Measurements from ENCODE around the gene SNHG17. TPM values are rescaled to one million over a fixed set of nuclear protein-coding genes. Genes with fewer than 3 reads are reported as not detected.
"Not testable (repeated sequence)": the region's sequence is repeated elsewhere in the genome, so short reads cannot be mapped to it uniquely, and the experiment has no call there.

Gene SNHG17
- total and polyA plus RNA-seq, 2 donors = 4.6 to 30.2 TPM

DNA sequence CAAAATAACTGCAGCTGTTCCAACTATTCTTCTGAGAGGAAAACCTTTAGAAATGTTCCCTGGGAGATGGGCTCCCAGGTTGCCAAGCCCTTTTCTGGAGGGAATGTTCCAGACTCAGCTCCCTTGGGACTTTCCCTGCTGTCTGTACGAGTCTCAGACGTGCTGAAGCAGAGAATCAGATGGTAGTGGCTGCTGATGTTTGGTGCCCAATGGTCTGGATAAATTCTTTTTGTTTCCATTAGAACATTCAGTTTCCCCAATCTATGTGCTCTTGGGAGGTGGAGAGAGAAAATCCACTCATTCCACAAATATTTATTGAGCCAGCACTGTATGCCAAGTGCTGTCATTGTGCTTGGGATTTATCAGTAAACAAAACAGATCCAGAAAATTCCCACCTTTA lies 40.0 kb downstream of the SNHG17 start:
- WGBS = 24% methylated on average over 2 of the region's 2 CpGs
- no peak overlapping the region for H3K4me3 ChIP-seq (ENCODE audit: low read depth, low read length)
- no peaks in the 10 kb centered on the region for H3K36me3 ChIP-seq (ENCODE audit: insufficient read depth)
- no peak for DNase-seq (ENCODE audit: extremely low spot score)
- no peak overlapping the region for H3K27ac ChIP-seq (ENCODE audit: low read depth)
- no peaks in the 10 kb centered on the region for H3K4me1 ChIP-seq (ENCODE audit: insufficient read depth)

DNA sequence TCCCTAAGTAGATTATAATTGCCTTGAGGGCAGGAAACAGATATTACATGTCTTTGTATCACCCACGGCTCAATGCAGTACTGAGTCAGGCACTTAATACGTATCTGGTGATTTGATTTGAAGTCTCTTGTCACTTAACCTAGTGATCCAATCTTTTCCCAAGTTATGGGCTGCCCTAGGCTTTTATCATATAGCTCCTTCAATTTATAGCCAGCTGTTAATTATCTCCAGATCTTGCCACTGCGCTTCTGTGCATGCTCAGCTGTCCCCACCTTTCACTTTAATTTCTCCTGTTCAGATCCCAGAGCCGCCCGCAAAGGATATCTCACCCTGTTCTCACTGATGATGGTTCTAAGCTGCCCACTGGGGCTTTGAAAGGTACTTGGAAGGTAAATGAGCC lies 41.9 kb downstream of the SNHG17 start:
- no peaks in the 10 kb centered on the region for H3K4me1 ChIP-seq (ENCODE audit: insufficient read depth)
- H3K36me3 ChIP-seq (ENCODE audit: insufficient read depth) = no peaks in the 10 kb centered on the region
- no peak for DNase-seq (ENCODE audit: extremely low spot score)
- no peak overlapping the region for H3K4me3 ChIP-seq (ENCODE audit: low read depth, low read length)
- WGBS = 65% methylated on average over 5 of the region's 5 CpGs
- no peak overlapping the region for H3K27ac ChIP-seq (ENCODE audit: low read depth)

DNA sequence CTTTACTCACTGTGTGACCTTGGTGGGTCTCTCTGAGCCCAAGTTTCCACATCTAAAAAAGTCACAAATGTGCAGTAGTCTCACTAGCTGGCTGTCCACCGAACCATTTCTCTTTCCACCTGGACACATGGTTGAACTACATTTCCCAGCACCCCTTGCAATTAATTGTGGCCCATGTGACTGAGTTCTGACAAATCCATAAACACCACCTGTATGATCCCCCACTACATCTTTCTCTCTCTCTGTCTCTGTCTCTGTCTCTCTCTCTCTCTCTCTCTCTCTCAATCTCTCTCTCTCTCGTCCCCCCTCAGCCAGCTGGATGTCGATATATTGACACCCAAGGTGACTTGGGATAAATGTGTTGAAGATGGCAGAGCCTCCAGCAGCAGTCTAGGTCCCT lies 42.8 kb downstream of the SNHG17 start:
- no peak for DNase-seq (ENCODE audit: extremely low spot score)
- Histone ChIP-seq H3K36me3 (ENCODE audit: insufficient read depth) (no peaks in the 10 kb centered on the region), H3K27ac (ENCODE audit: low read depth) (no peak overlapping the region), H3K4me3 (ENCODE audit: low read depth, low read length) (no peak overlapping the region), H3K4me1 (ENCODE audit: insufficient read depth) (no peaks in the 10 kb centered on the region)
- WGBS = 68% methylated on average over 3 of the region's 3 CpGs

DNA sequence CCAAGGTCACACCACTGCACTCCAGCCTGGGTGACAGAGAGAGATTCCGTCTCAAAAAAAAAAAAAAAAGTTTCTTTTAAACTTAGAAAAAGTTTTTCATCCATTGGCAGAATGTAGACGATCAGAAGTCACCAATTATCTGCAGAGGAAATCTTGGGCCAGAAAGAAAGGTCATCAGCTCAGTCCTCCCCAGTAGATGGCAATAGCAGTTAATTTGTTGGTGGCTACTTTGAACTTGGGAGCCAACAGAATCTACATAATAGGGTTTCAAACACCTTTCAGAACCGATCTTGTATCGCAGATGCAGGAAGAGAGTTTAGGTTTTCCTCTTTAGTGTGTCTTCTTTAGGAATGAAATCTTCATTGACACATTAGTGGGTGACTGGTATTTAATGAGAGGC lies 47.2 kb downstream of the SNHG17 start:
- Histone ChIP-seq H3K36me3 (ENCODE audit: insufficient read depth) (no peaks in the 10 kb centered on the region), H3K4me3 (ENCODE audit: low read depth, low read length) (no peak overlapping the region), H3K27ac (ENCODE audit: low read depth) (no peak overlapping the region), H3K4me1 (ENCODE audit: insufficient read depth) (no peaks in the 10 kb centered on the region)
- DNase-seq (ENCODE audit: extremely low spot score) = no peak
- 73% methylated on average over 4 of the region's 4 CpGs for WGBS

DNA sequence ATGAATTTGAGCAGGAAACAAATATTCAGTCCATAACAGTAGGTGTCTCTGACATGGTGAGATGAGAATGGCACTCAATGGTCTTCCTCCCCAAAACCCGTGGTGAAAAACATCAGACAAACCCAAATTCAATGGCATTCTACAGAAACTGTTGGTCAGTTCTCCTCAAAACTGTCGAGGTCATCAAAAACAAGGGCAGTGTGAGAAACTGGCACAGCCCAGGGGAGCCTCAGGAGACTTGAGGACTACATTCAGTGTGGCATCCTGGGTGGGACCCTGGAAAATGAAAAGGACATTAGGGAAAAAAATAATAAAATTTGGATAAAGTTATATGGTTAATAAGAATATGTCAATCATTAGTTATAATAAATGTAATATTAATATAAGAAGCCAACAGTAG lies 48.3 kb downstream of the SNHG17 start:
- no peaks in the 10 kb centered on the region for H3K4me1 ChIP-seq (ENCODE audit: insufficient read depth)
- H3K36me3 ChIP-seq (ENCODE audit: insufficient read depth) = no peaks in the 10 kb centered on the region
- 75% methylated on average over 2 of the region's 2 CpGs for WGBS
- H3K4me3 ChIP-seq (ENCODE audit: low read depth, low read length) = no peak overlapping the region
- DNase-seq (ENCODE audit: extremely low spot score) = no peak
- no peak overlapping the region for H3K27ac ChIP-seq (ENCODE audit: low read depth)

DNA sequence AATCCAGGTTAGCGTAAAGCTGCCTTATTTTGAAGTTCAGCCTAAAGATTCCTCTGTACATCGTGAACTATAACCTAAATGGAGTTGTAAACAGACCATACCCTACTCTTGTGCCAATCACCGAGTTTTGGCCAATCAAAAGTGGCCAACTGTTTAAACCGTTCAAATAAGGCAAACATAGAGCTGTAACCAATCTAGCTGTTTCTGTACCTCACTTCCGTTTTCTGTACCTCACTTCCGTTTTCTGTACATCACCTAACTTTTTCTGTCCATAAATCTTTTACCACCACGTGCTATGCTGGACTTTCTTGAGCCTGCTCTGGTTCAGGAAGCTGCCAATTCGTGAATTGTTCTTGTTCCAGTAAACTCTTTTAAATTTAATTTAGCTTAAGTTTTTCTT lies 49.1 kb downstream of the SNHG17 start:
- WGBS = 75% methylated on average over 8 of the region's 8 CpGs
- no peaks in the 10 kb centered on the region for H3K36me3 ChIP-seq (ENCODE audit: insufficient read depth)
- H3K4me3 ChIP-seq (ENCODE audit: low read depth, low read length) = no peak overlapping the region
- no peaks in the 10 kb centered on the region for H3K4me1 ChIP-seq (ENCODE audit: insufficient read depth)
- DNase-seq (ENCODE audit: extremely low spot score) = no peak
- no peak overlapping the region for H3K27ac ChIP-seq (ENCODE audit: low read depth)

DNA sequence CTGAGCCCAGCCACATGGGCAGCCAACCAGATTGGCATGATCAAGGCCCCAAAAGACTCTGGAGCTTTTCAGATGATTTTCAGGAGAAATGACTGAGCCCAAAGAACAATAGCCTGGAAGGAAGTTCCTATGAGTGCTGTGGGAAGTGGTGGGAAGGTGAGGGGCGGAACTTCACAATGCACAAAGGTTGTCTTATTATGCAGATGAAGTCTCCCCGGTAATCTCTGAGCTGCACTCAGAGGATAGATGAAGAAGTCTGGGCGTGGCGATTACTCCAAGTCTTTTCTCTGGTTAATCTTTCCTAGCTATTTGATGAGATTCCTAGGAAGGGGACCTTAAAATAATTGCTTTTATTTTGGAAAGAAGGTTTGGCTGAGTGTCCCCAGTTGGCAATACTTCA lies 52.0 kb downstream of the SNHG17 start:
- 81% methylated on average over 4 of the region's 4 CpGs for WGBS
- no peaks in the 10 kb centered on the region for H3K4me1 ChIP-seq (ENCODE audit: insufficient read depth)

DNA sequence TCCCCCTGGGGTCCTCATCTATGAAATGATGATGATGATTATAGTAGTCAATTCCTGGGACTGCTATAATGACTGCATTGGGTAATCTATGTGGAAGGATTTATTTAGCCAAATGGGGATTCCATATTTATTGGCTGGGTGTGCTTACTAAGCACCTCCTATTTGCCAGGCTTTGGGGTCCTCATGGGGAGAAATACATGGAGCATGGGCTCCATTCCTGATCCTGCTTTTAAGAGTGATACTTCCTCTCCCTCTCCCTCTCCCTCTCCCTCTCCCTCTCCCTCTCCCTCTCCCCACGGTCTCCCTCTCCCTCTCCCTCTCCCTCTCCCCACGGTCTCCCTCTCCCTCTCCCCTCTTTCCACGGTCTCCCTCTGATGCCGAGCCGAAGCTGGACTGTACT lies 57.3 kb downstream of the SNHG17 start:
- H3K4me3 ChIP-seq (ENCODE audit: low read depth, low read length); DNase-seq (ENCODE audit: extremely low spot score); H3K36me3 ChIP-seq (ENCODE audit: insufficient read depth); H3K4me1 ChIP-seq (ENCODE audit: insufficient read depth); H3K27ac ChIP-seq (ENCODE audit: low read depth): not testable (repeated sequence)
- WGBS = 83% methylated on average over 2 of the region's 5 CpGs

More for the DNA sequence above, 52.0 kb downstream of the SNHG17 start:
- no peak overlapping the region for H3K4me3 ChIP-seq (ENCODE audit: low read depth, low read length)
- no peak overlapping the region for H3K27ac ChIP-seq (ENCODE audit: low read depth)
- no peaks in the 10 kb centered on the region for H3K36me3 ChIP-seq (ENCODE audit: insufficient read depth)
- no peak for DNase-seq (ENCODE audit: extremely low spot score)

- no peak overlapping the region for H3K27ac ChIP-seq (ENCODE audit: low read depth)
- DNase-seq (ENCODE audit: extremely low spot score) = no peak
- WGBS = 74% methylated on average over 11 of the region's 11 CpGs
- no peaks in the 10 kb centered on the region for H3K36me3 ChIP-seq (ENCODE audit: insufficient read depth)
- H3K4me3 ChIP-seq (ENCODE audit: low read depth, low read length) = no peak overlapping the region
- no peaks in the 10 kb centered on the region for H3K4me1 ChIP-seq (ENCODE audit: insufficient read depth)
Observed at GRCh38 chr20:38377039-38377685, 58.0 kb downstream of the SNHG17 start.

GRCh38 chr20:38373898-38374297 lies 61.2 kb downstream of the SNHG17 start:
- no peaks in the 10 kb centered on the region for H3K36me3 ChIP-seq (ENCODE audit: insufficient read depth)
- H3K27ac ChIP-seq (ENCODE audit: low read depth) = no peak overlapping the region
- H3K4me3 ChIP-seq (ENCODE audit: low read depth, low read length) = no peak overlapping the region
- H3K4me1 ChIP-seq (ENCODE audit: insufficient read depth) = no peaks in the 10 kb centered on the region
- DNase-seq (ENCODE audit: extremely low spot score) = no peak
- 86% methylated on average over 5 of the region's 5 CpGs for whole genome bisulfite sequencing

DNA sequence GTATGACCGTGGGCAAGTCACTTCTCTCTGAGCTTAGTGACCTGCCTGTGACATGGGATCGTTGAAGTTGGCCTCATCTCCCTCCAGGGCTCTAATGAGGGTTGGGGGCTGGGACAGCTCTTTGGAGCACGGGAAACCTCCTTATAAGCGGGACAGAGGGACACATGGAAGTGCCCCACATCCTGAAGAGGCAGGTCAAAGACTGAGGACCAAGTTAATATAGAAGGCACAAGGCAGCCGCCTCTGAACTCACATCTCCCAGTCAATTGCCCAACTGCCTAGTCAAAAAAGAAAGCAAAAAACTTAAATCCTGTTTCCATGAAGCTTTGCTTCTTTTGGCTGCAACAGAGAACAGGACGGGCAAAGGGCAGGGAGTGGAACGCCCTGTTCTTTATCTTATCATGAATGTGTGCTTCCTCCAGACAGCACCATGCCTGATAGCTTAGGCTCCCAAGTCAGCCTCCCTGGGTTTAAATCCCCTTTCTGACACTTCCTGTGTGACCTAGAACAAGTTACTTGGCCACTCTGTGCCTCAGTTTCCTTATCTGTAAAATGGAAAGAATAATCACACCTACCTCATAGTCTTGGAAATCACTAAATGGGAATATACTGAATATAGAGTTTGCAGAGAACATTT lies 61.8 kb downstream of the SNHG17 start:
- no peak for DNase-seq (ENCODE audit: extremely low spot score)
- H3K4me1 ChIP-seq (ENCODE audit: insufficient read depth) = no peaks in the 10 kb centered on the region
- WGBS = 38% methylated on average over 7 of the region's 7 CpGs
- H3K27ac ChIP-seq (ENCODE audit: low read depth) = no peak overlapping the region
- no peaks in the 10 kb centered on the region for H3K36me3 ChIP-seq (ENCODE audit: insufficient read depth)
- H3K4me3 ChIP-seq (ENCODE audit: low read depth, low read length) = no peak overlapping the region

- H3K4me3 ChIP-seq (ENCODE audit: low read depth, low read length) = no peak overlapping the region
- H3K36me3 ChIP-seq (ENCODE audit: insufficient read depth) = no peaks in the 10 kb centered on the region
- no peak overlapping the region for H3K27ac ChIP-seq (ENCODE audit: low read depth)
- DNase-seq (ENCODE audit: extremely low spot score) = no peak
- 47% methylated on average over 5 of the region's 5 CpGs for WGBS
- no peaks in the 10 kb centered on the region for H3K4me1 ChIP-seq (ENCODE audit: insufficient read depth)
Observed at GRCh38 chr20:38372806-38373205, 62.3 kb downstream of the SNHG17 start.

Data from urinary bladder (tissue), 4 donors.